ENCODE measurements around the gene ITGB3.
"Not testable (repeated sequence)": the region's sequence is repeated elsewhere in the genome, so short reads cannot be mapped to it uniquely, and the experiment has no call there.

Gene ITGB3

DNA sequence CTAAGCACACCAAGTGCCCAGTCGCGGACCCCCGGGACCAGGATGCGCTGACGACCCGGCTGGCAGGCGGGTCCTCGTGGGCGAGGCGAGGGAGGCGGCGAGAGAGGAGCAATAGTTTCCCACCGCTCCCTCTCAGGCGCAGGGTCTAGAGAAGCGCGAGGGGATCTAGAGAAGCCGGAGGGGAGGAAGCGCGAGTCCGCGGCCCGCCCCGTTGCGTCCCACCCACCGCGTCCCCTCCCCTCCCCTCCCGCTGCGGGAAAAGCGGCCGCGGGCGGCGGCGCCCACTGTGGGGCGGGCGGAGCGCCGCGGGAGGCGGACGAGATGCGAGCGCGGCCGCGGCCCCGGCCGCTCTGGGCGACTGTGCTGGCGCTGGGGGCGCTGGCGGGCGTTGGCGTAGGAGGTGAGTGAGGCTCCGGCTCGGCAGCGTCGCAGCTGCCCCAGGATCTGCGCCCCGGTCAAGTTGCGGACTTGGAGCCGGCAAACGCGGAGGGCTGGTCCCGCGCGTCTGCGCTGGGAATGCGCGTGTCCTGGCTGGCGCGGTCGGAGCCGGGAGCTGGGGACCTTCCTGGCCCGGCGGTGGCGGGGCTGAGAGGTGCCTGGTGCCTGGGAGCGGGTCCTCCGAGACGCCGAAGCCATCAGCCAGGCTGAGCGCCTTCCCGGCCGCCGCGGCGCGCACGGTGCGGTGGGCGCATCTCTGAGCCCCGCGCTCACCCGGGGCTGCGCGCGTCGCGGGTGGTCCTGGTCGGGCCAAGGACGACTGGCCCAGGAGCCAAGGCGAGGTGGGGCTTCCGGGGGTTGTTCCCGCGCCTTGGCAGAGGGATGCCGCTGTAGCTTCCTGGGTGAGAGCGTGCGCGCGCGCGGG is at the start of gene ITGB3:
TSS of gene ITGB3 (plus strand) at position 287 of the 862 bp plus-strand sequence. CDS start at position 322, 35 bp downstream.
- DNase-seq: no peak

DNA sequence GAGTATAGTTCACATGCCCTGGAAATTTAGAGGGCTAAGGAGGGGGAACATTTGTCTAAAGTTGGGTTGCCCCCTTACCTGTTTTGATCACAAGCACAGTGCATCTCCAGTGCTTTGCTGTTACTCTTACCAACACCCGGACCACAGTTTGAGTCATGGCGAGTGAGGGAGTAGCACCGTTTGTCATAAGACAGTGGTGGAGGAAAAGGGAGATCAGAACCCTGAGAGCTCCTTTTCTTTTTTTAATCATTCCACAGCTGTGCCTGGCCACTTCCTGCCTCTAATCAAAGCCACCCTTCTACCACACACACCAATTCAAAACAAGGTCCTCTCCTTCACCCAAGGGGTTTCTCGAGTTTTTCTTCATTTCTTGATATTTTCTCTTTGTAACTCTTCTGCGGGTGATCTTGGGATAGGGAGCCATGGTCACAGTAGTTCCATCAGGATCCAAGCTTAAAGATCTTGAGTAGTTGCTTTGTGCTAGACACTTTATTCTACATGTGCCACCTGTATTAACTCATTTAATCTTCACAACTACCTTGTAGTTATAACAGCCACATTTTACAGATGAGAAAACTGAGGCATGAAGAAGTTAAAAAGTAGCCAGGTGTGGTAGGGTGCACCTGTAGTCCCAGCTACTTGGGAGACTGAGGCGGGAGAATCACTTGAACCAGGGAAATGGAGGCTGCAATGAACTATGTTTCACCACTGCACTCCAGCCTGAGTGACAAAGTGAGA is 49.5 kb upstream of the ITGB3 start:
- no peak for DNase-seq

DNA sequence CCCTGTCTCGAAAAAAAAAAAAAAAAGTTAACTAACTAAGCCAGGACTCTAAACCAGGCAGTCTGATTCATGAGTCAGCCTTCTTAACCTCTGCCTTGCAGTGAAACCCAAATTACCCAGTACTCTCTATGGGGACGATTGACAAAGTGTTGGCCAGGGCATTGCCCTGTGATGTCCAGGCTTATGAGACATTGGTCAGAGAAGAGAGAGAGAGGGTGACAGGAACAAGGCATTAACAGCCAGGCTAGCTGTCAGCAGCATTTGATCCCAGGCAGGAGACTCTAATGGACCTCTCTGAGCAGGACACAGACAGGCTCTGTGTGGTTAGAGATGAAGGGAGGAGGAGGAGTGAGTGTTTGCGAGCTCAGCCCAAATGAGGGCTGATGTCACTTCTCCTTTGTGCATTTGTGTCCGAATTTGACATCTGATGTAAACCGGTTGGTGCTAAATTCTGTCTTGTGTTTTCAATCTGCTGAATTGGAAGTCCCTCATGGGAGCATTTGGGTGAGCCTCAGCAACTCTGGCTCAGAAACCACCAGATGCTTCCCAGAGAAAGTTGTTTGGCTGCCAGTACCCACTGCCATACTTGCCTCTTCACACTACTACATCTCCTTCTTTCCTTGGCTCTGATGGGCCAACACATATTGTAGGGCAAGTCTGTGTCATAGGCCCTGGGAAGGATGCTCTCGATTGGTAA is 48.8 kb upstream of the ITGB3 start:
- no peak for DNase-seq

DNA sequence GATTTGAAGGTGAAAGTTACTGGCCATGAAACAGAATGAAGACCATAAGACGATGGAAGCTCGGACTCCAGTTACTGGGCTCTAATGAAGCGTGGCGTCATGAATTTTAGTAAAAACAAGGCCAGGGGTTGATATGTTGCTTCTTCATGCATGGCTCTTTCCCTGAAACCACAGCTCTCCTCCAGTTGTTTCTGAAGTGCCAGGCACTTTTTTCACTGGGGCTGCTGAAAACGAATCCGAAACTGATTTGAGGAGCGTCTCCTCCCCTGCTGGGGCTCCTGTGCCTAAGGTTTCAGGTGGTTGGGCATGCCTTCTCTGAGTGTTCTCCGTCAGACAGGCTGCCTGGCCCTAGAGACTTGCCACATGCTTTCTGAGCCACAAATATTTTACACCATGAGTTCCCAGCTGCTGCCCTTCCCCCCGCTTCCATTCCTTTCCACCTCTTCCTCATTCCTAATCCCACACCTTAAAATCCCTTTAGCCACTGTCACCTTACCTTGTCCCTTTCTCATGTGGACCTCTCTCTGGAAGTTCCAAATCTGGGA is 48.1 kb upstream of the ITGB3 start:
- DNase-seq: peak; percentile 79

DNA sequence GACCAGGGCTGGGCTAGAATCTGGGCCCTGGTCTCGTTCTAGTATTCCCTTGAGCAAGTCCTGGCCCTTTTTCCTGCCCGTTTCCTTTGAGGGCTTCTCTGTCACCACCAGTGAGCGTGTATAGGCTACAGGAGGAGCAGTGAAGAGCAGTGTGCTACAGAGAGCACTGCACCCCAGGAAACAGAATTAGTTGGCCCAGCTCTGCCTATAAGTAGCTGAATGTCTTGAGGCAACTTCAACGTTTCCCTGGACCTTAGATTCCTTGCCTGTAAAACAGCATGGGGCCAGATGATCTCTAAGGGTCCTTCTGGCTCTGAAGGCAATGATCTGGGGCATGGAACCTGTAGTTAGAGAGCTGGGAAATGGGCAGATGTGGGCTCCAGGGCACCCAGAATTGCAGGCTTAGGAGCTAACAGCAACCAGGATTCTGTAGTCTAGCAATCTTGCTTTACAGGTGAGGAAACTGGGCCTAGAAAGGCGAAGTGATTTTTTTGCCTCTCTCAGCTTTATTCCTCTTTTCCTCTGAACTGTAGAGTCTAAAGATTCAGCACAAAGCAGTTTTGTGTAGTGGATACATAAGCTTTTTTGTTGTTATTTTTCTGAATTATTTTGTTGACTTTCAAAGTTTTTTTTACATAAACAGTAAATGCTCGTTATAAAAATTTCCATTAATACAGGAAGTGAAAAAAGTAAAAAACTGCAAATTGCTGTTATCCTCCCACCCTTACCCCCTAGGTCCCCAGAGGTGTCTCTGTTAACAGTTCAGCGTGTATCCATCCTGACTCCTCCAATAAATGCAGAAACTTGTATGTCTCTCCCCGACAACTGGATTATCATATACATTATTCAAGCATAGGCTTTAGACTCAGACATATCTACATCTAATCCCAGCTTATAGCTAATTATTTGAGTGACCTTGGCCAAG is 46.2 kb upstream of the ITGB3 start:
- DNase-seq: no peak

DNA sequence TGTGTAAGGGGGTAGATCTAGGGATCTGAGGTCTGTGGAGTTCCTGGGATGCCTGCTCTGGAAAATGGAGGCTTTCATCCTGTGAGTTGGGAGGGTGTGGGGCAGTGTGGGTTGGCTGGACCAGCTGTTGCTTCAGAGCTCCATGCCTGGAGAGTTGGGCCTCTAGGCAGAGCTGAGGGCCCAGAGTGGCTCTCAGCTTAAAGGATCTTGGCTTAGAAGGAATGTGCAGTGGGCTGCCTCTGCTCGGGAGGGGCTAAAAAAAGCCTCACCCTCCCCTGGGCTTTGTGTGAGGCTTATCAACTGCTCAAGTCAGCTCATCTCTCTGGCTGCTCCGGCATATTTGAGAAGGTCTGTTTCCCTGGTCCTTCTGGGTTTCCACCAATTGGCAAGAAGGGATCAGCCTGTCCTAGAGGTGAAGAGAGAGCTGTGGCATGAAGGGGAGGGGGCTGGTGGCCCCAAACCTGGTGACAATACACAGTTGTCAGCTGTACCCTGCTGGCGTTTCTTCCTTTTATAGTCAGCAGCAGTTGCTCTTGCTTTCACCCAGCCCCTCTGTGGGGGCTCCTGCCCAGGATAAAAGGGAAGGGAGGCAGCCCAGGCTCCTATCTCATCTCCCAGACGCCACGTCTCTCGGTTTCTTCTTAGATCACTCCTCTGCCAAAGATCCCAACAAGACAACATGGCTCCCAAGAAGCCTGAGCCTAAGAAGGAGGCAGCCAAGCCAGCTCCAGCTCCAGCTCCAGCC is 44.7 kb upstream of the ITGB3 start, which contains the start of gene MYL4:
TSS of gene MYL4 (plus strand) at position 605 of the 745 bp plus-strand sequence. CDS start at position 680, 75 bp downstream.
- DNase-seq: no peak

DNA sequence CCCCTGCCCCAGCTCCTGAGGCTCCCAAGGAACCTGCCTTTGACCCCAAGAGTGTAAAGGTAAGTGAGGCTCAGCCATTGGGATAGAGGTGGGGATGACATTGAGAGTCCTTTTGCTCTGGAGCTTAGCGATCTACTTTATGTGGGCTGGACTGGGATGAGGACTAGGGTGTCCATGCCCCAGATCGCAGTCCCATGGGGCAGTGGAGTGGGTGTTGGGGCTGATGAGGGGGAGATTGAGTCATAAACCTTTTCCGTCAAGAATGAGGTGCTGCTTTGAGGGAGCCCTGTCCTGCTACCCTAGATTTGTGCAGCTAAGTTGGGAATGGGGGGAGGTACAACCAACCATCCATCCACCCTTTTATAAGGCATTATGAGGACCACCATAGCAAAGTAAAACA is 44.1 kb upstream of the ITGB3 start:
- no peak for DNase-seq

DNA sequence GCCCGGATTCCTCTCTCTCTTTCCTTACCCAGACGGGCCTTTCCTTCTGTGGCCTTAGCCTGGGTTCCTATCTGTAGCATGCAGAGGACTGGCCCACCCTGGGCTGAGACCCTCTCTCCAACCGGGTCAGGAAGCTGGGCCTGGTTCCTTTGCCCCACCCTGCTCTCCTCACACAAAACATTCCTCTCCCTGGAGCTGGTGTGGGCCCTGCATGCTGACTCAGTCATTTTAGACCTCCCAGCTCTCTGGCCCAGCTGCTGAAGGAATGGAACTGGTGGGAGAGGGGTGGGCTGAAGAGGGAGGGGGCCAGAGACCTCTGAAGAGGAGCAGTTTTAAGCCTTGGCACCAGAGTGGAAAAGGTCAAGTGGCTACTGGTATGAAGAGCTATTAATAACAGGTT is 43.5 kb upstream of the ITGB3 start:
- no peak for DNase-seq

DNA sequence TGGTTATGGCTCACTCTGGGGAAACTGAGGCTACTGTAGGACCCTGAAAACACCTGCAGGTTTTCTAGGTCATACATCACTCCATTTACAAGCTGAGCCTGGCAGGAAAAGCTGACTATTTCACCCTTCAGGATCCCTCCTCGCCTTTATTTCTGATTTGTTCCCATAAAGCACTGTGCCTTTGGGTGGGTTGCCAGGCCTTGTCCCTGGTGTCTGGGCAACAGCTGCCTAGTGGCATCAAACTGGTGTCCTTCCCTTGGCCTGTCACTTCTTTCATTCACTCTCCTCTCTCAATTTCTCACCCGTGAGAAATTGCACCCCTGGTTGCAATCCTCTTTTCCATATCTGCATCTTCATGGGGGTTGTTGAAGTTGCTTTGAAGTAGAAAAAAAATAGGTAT is 42.8 kb upstream of the ITGB3 start:
- no peak for DNase-seq

DNA sequence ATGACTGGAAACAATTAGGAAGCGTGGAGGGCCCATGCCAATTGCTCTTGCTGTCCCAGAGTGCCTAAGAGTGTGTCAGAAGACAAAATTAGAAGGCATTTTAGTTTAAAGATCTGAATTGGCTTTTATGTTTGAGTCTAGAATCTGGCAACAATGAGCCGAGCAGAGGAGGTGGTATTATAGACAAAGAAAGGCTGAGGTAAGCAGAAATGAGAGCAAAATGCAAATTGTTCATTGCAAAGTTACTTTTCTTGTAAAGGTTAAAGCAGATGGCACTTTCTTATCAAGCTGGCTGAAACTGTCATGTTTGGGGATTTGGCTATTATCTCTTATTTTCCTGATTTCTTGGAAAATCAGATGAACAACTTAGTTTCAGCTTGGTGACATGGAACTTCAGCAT is 41.2 kb upstream of the ITGB3 start:
- no peak for DNase-seq

DNA sequence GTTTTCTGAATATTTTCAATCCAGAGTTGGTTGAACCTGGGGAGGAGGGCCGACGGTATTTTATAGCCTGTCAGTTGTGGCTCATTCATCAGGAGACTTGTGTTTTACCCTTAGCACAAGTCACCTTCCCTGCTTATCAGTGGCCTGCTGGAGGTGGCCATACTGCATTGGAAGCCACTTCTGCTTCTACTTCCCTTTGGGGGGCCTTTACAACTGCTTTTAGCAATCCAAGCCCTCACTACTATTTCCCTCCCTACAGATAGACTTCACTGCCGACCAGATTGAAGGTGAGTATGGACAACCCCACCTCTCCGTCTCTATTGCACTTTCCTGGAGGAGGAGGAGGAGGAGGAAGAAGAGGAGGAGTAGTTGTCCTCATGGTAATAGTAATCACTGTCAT is 40.1 kb upstream of the ITGB3 start:
- DNase-seq: no peak

DNA sequence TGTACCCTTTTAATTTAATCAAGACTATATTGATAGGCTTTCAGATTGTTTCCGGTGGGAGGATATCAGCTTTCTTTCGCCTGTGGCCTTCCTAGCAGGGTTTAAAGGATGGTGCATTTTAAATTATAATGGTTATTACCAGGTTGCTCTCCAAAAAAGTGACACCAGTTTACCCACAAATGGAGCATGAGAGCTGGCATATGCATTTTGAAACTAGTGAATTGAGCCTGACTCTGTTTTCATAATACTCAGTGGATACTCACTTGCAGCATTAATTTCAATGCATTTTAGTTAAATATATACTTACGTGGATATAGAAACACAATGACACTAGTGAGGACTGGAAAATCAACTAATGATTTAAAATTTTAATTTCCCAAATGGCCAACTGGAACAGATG is 38.7 kb upstream of the ITGB3 start:
- DNase-seq: no peak

DNA sequence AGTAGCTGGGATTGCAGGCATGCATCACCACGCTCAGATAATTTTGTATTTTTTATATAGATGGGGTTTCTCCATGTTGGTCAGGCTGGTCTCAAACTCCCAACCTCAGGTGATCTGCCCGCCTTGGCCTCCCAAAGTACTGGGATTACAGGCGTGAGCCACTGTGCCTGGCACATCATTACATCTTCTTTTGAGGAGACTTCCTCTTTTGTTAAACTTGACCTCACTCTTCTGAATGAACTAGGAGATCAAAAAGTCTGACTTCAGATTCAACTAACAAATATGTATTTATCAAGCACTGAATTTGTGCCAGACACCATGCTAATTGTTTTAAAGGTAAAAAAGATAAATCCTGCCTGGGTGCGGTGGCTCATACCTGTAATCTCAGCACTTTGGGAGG is 36.8 kb upstream of the ITGB3 start:
- DNase-seq: not testable (repeated sequence)

DNA sequence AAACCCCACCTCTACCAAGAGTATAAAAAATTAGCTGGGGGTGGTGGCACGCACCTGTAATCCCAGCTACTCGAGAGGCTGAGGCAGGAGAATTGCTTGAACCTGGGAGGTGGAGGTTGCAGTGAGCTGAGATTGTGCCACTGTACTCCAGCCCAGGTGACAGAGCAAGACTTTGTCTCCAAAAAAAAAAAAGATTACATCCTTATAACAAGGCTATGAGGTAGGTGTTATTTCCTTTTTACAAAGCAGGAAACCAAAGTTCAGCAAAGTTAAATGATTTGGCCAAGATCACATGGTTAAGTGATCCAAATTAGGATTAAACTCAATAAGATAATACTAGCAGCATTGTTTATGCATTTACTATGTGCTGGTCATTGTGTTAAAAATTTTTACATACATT is 36.3 kb upstream of the ITGB3 start:
- not testable (repeated sequence) for DNase-seq

DNA sequence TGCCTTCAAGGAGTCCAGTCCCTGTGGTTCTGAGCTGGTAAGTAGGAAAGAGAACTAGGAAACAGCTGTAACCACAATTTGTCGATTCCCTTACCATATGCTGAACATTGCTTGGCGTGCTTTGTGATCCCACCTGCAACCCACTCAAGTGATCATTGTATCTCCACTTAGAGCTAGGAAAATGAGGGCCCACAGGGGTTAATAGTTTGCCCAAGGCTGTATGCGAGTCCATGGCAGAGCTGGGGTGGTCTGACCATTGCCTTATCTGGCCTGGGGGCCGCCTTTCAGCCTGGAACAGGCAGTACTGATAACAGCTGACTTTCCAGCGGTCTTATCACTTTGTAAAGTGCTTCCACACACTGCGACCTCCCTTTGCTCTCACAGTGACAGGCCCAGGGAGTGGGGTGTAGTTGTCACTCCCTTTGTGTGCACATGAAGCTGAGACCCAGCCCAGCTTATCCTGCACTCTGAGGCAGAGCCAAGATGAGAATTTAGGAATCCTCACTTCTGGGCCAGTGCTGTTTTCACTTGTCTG is 34.7 kb upstream of the ITGB3 start:
- no peak for DNase-seq

DNA sequence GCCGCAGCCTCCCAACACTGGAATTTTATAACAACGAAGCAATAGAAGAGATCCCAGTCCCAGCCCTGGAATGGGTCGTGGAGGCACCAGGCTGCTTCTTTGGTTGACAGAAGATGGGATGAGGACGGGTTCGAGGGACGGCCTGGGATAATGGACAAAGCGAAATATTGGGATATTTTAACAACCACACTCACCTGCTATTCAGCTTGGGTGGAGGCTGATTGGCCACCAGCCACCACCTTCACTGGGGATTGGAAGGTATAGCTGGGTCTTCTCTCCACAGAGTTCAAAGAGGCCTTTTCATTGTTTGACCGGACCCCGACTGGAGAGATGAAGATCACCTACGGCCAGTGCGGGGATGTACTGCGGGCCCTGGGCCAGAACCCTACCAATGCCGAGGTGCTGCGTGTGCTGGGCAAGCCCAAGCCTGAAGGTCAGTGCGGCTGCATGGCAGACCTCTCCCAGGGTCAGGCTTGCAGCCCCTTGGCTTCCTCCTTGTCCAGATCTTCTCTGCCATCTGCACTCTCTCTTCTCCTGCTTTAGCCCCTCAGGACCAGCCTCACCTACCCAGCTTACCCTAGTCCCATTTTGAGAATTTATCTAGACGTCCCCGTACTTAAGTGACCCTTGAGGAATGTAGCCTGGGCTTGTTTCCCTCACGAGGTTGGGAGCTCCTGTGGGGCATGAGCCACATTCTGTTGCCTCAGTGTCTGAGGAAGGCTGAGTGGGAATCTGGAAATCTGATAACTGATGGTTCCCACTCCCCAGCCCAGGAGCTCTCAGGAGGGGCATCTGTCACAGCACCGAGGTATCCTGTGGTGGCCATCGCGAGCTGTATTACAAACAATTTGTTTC is 33.8 kb upstream of the ITGB3 start:
- DNase-seq: no peak

DNA sequence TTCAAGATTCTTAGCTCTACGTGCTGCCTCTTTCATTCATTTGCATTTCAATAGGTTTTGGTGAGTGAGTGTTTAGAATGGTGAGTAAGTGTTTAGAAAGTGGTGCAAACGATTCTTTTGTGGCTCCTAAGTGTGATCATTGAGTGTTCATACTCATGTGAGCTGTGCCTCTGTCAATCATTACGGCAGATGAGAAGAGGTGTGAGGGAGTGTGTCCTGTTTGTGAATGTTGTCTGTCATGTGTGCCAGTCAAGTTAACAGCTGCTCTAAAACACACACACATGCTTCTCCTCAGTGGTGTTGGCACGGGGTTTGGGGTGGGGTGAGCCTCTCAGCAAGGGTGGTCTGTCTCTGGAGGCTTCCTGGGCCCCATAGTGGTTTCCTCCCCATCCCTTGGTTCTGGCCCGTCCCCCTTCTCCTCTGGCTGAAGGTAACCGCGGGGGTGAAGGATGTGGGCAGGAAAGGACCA is 33.1 kb upstream of the ITGB3 start:
- DNase-seq: no peak

DNA sequence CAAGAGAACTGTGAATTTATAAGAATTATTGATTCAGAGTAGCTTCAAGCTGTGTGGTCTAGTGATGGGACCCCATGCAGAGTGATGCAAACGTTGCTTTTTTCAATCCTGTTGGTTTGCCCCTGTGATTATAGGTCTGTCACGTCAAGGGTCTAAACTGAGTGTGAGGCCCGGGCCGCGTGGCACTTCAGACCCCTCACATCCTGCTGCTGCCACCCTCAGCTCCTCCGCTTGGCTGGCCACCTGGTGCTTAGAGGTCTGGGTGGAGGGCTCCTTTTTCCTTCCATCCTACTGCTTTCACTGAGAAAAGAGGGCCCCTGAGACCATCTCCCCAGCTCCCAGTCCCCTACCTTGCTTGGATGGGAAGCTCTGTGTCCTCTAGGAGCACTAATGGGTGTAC is 32.5 kb upstream of the ITGB3 start:
- DNase-seq: no peak

DNA sequence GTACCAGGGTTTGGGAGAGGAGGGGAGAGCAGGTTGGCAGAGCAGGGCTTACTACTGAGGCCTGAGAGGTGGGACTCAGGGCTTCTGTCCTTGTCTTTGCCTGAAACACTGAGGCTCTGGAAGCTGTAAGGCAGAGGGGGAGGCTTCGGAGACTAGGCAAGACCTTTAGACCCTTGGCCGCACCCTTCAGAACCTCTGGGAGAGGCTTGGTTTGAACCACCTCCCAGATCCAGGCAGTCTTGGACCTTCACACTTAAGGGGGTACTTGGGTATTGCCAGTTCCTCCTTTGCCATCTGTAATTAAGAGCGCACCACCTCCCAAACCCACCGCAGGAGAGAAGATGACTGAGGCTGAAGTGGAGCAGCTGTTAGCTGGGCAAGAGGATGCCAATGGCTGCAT is 31.6 kb upstream of the ITGB3 start:
- DNase-seq: no peak

DNA sequence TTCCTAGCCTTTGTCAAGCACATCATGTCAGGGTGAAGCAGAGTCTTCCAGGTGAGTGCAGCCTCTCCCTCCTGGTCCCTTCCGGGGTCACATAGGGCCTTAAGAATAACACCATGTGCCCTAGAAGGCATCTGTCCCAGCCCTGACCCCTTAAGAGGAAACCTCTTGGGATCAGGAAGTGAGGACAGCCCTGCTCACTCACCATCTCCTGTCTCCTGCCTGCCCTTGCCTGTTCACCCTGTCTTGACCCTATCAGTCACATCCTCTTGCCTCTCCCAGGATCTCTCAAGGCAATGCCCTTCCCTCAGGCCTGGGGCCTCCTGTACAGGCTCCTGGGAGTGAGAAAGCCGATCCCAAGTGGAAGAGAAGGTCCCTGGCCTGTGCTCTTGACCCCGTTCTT is 30.6 kb upstream of the ITGB3 start:
- no peak for DNase-seq

All from DMS153 (cell line).